ENCODE results near the gene SLC7A5. TPM values are rescaled to one million over a fixed set of nuclear protein-coding genes. Genes with fewer than 3 reads are reported as not detected.
"Not testable (repeated sequence)": the region's sequence is repeated elsewhere in the genome, so short reads cannot be mapped to it uniquely, and the experiment has no call there.

The SLC7A5 gene
- total and polyA plus RNA-seq, 2 of the 4 experiments (the other 2 are of a cell fraction): 11.3 to 101 TPM

DNA sequence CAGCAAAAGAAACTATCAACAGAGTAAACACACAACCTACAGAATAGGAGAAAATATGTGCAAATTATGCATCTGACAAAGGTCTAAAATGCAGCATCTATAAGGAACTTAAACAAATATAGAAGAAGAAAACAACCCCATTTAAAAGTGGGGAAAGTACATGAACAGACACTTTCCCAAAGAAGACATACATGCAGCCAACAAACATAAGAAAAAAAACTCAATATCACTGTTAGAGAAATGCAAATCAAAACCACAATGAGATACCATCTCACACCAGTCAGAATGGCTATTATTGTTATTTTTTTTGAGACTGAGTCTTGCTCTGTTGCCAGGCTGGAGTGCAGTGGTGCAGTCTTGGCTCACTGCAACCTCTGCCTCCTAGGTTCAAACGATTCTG lies 57.9 kb downstream of the SLC7A5 start:
- H3K23ac ChIP-seq (ENCODE audit: low read depth, low read length); BruUV-seq (replicated peaks); DNase-seq; H2AK9ac ChIP-seq (replicated peaks; ENCODE audit: low read depth, low read length, poor library complexity); H3K18ac ChIP-seq (ENCODE audit: low read depth, low read length); H4K5ac ChIP-seq (ENCODE audit: low read depth, low read length); H2AK5ac ChIP-seq (ENCODE audit: low read depth, low read length); ATAC-seq (ENCODE audit: low read depth); CTCF ChIA-PET; H3K9me3 ChIP-seq (ENCODE audit: control insufficient read depth, insufficient read depth, low read length); H3K56ac ChIP-seq (ENCODE audit: extremely low read depth, insufficient read depth, low read length); H3K9ac ChIP-seq (ENCODE audit: low read depth, low read length); H2BK5ac ChIP-seq (ENCODE audit: low read depth, low read length, poor library complexity, severe bottlenecking); H3K27ac ChIP-seq (ENCODE audit: insufficient read depth, low read length); H2AFZ ChIP-seq (replicated peaks; ENCODE audit: low read length, poor library complexity); H3K4me1 ChIP-seq (ENCODE audit: control insufficient read depth, insufficient read depth, low read length); H2BK20ac ChIP-seq (ENCODE audit: low read depth, low read length); intact Hi-C loops (cut with micrococcal nuclease); H2BK15ac ChIP-seq (ENCODE audit: low read depth, low read length); H4K91ac ChIP-seq (ENCODE audit: insufficient read depth, low read depth, low read length); in situ Hi-C loops (cut with MboI; ENCODE audit: low sequenced_read_pairs); H4K20me1 ChIP-seq (ENCODE audit: insufficient read depth, low read length); H3K9me1 ChIP-seq (ENCODE audit: insufficient read depth, low read length); H3K4ac ChIP-seq (ENCODE audit: low read depth, low read length); H3K14ac ChIP-seq (replicated peaks; ENCODE audit: low read depth, low read length); H2BK120ac ChIP-seq (ENCODE audit: low read depth, low read length); POLR2A ChIA-PET (ENCODE audit: unreplicated experiment); H3K36me3 ChIP-seq (ENCODE audit: control insufficient read depth, insufficient read depth, low read length); H3K4me2 ChIP-seq (ENCODE audit: low read depth, low read length); H3K4me3 ChIP-seq (ENCODE audit: insufficient read depth, low read depth, low read length); dilution Hi-C loops (cut with HindIII; ENCODE audit: low sequenced_read_pairs, unreplicated experiment); H3K79me1 ChIP-seq (ENCODE audit: low read depth in 1 of 2, low read length in 2 of 2); H4K8ac ChIP-seq (ENCODE audit: low read depth in 2 of 2, low read length in 2 of 2): not testable (repeated sequence)
- no CpG with 5 or more reads among the region's 1 CpG for WGBS, 2 experiments (ENCODE audit: extremely low coverage in 2 of 2, insufficient read length in 1 of 2)
- H3K27me3 ChIP-seq (ENCODE audit: control insufficient read depth, insufficient read depth, low read length): peaks cover 12% of the 10 kb centered on the region
